ENCODE measurements around the gene GOT1.

Gene GOT1

GRCh38 chr10:99421233-99421739 lies 9.1 kb downstream of the GOT1 start:
- TF ChIP-seq CTCF (IDR thresholded peaks at IDR 0.05; ENCODE audit: insufficient read depth, low read depth, low read length, missing control alignments) = no peak
- no peak for DNase-seq (ENCODE audit: low read depth)
- no peak overlapping the region for H3K4me3 ChIP-seq (ENCODE audit: low read length)

- no peak for TF ChIP-seq CTCF (IDR thresholded peaks at IDR 0.05; ENCODE audit: insufficient read depth, low read depth, low read length, missing control alignments)
- H3K4me3 ChIP-seq (ENCODE audit: low read length) = no peak overlapping the region
- no peak for DNase-seq (ENCODE audit: low read depth)
Measured at GRCh38 chr10:99419688-99420087, 10.7 kb downstream of the GOT1 start.

GRCh38 chr10:99418910-99419624 lies 11.4 kb downstream of the GOT1 start:
- DNase-seq (ENCODE audit: low read depth) = no peak
- no peak overlapping the region for H3K4me3 ChIP-seq (ENCODE audit: low read length)
- no peak for TF ChIP-seq CTCF (IDR thresholded peaks at IDR 0.05; ENCODE audit: insufficient read depth, low read depth, low read length, missing control alignments)

- no peak for TF ChIP-seq CTCF (IDR thresholded peaks at IDR 0.05; ENCODE audit: insufficient read depth, low read depth, low read length, missing control alignments)
- no peak overlapping the region for H3K4me3 ChIP-seq (ENCODE audit: low read length)
- no peak for DNase-seq (ENCODE audit: low read depth)
Measured at GRCh38 chr10:99412099-99412498, 18.3 kb downstream of the GOT1 start.

GRCh38 chr10:99411546-99411945 lies 18.9 kb downstream of the GOT1 start:
- DNase-seq (ENCODE audit: low read depth) = no peak
- H3K4me3 ChIP-seq (ENCODE audit: low read length) = no peak overlapping the region
- no peak for TF ChIP-seq CTCF (IDR thresholded peaks at IDR 0.05; ENCODE audit: insufficient read depth, low read depth, low read length, missing control alignments)

GRCh38 chr10:99410876-99411275 lies 19.5 kb downstream of the GOT1 start:
- DNase-seq (ENCODE audit: low read depth) = no peak
- H3K4me3 ChIP-seq (ENCODE audit: low read length) = no peak overlapping the region
- TF ChIP-seq CTCF (IDR thresholded peaks at IDR 0.05; ENCODE audit: insufficient read depth, low read depth, low read length, missing control alignments) = no peak

GRCh38 chr10:99410146-99410545 lies 20.3 kb downstream of the GOT1 start:
- H3K4me3 ChIP-seq (ENCODE audit: low read length) = no peak overlapping the region
- no peak for TF ChIP-seq CTCF (IDR thresholded peaks at IDR 0.05; ENCODE audit: insufficient read depth, low read depth, low read length, missing control alignments)
- DNase-seq (ENCODE audit: low read depth) = no peak

Data from epithelial cell of esophagus (primary cell).